ENCODE measurements around the gene IFT25. TPM values are rescaled to one million over a fixed set of nuclear protein-coding genes. Genes with fewer than 3 reads are reported as not detected.

The IFT25 gene
- total and polyA plus RNA-seq, 10 donors, result 23.7 to 38.1 (median 28.0) TPM

- DNase-seq, result no peak
- Histone ChIP-seq H3K36me3 (peaks cover 0 to 18% (median 0%) of the 10 kb centered on the region in 6 donors), H3K4me3 (no peak overlapping the region), H3K27ac (no peak overlapping the region), H3K27me3 (replicated peaks in 1 of 7) (no peaks in the 10 kb centered on the region), H3K9me3 (no peaks in the 10 kb centered on the region), H3K4me1 (no peaks in the 10 kb centered on the region)
- WGBS, 5 donors, result 85 to 91% (median 88%) methylated on average over 4 of the region's 4 CpGs
- TF ChIP-seq POLR2A (IDR thresholded peaks at IDR 0.05) (no peak), POLR2AphosphoS5 (IDR thresholded peaks at IDR 0.05) (no peak)
- TF ChIP-seq, protein P1, sequence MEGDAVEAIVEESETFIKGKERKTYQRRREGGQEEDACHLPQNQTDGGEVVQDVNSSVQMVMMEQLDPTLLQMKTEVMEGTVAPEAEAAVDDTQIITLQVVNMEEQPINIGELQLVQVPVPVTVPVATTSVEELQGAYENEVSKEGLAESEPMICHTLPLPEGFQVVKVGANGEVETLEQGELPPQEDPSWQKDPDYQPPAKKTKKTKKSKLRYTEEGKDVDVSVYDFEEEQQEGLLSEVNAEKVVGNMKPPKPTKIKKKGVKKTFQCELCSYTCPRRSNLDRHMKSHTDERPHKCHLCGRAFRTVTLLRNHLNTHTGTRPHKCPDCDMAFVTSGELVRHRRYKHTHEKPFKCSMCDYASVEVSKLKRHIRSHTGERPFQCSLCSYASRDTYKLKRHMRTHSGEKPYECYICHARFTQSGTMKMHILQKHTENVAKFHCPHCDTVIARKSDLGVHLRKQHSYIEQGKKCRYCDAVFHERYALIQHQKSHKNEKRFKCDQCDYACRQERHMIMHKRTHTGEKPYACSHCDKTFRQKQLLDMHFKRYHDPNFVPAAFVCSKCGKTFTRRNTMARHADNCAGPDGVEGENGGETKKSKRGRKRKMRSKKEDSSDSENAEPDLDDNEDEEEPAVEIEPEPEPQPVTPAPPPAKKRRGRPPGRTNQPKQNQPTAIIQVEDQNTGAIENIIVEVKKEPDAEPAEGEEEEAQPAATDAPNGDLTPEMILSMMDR (IDR thresholded peaks at IDR 0.05 in 8 of 11, conservative IDR thresholded peaks at IDR 0.05 in 3 of 11), result no peak
- intact Hi-C loops (cut with DNase I; ENCODE audit: low total_unique reads), result no loop called here
Measured at GRCh38 chr1:53906121-53906520, 39.4 kb downstream of the IFT25 start.

DNA sequence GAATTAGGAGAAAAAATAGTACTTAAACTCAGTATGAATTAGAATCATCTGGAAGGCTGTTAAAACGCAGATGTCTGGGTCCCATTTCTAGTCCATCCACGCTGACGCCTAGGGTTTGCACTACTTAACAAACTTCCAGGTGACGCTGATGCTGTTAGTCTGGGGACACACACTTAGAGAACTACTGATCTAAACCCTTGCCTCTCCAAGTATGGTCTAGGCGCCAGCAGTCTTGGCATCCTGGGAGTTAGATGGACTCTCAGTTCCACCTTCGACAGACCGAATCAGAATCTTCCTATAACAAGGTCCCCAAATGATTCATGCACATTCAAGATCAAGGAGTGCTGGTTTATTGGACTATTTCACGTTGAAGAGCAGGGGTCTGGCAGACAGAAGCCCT, 40.0 kb downstream of the IFT25 start:
- intact Hi-C loops (cut with DNase I; ENCODE audit: low total_unique reads), result no loop called here
- 96 to 97% (median 96%) methylated on average over 8 of the region's 8 CpGs for WGBS, 5 donors
- H3K4me3 ChIP-seq, result no peak overlapping the region
- TF ChIP-seq, protein P1 (IDR thresholded peaks at IDR 0.05 in 8 of 11, conservative IDR thresholded peaks at IDR 0.05 in 3 of 11), result no peak
- TF ChIP-seq POLR2A (IDR thresholded peaks at IDR 0.05) (no peak), POLR2AphosphoS5 (IDR thresholded peaks at IDR 0.05) (no peak)
- DNase-seq, result no peak
- H3K36me3 ChIP-seq, result peaks cover 0 to 18% (median 0%) of the 10 kb centered on the region in 6 donors
- H3K27me3 ChIP-seq (replicated peaks in 1 of 7), result no peaks in the 10 kb centered on the region
- no peaks in the 10 kb centered on the region for H3K9me3 ChIP-seq
- no peaks in the 10 kb centered on the region for H3K4me1 ChIP-seq
- H3K27ac ChIP-seq, result no peak overlapping the region

GRCh38 chr1:53902235-53903138, 43.0 kb downstream of the IFT25 start:
- Histone ChIP-seq H3K4me3 (no peak overlapping the region), H3K27ac (no peak overlapping the region), H3K4me1 (no peaks in the 10 kb centered on the region), H3K27me3 (replicated peaks in 1 of 7) (no peaks in the 10 kb centered on the region), H3K9me3 (no peaks in the 10 kb centered on the region), H3K36me3 (peaks cover 0 to 18% (median 0%) of the 10 kb centered on the region in 6 donors)
- TF ChIP-seq POLR2AphosphoS5 (IDR thresholded peaks at IDR 0.05) (no peak), POLR2A (IDR thresholded peaks at IDR 0.05) (no peak)
- TF ChIP-seq, protein P1 (IDR thresholded peaks at IDR 0.05 in 8 of 11, conservative IDR thresholded peaks at IDR 0.05 in 3 of 11), result no peak
- WGBS, 5 donors, result 78 to 92% (median 88%) methylated on average over 7 of the region's 7 CpGs
- intact Hi-C loops (cut with DNase I; ENCODE audit: low total_unique reads), result no loop called here
- DNase-seq, result no peak

DNA sequence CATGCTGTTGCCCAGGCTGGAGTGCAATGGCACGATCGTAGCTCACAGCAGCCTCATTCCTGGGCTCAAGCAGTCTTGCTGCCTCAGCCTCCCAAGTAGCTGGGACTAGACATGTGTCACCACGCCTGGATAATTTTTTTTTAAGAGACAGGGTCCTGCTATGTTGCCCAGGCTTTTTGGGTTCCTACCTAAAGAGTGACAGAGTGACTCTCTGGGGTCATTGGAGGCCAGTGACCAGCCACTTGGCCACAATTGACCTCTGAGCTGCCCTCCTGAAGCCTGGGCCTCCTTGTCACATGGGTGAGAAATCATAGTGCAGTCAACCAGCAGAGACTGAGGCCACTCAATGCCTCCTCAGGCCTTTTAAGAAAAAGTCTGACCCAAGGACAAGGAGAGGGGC, 45.8 kb downstream of the IFT25 start:
- Histone ChIP-seq H3K9me3 (no peaks in the 10 kb centered on the region), H3K27ac (no peak overlapping the region), H3K27me3 (replicated peaks in 1 of 7) (no peaks in the 10 kb centered on the region), H3K4me1 (no peaks in the 10 kb centered on the region), H3K36me3 (no peaks in the 10 kb centered on the region), H3K4me3 (no peak overlapping the region)
- TF ChIP-seq, protein P1 (IDR thresholded peaks at IDR 0.05 in 8 of 11, conservative IDR thresholded peaks at IDR 0.05 in 3 of 11), result no peak
- TF ChIP-seq POLR2A (IDR thresholded peaks at IDR 0.05) (no peak), POLR2AphosphoS5 (IDR thresholded peaks at IDR 0.05) (no peak)
- DNase-seq, result no peak
- intact Hi-C loops (cut with DNase I; ENCODE audit: low total_unique reads), result no loop called here
- 90 to 97% (median 92%) methylated on average over 3 of the region's 3 CpGs for WGBS, 5 donors
